Thyroid gland (tissue), 4 donors: ENCODE results near the gene PEPD. TPM values are rescaled to one million over a fixed set of nuclear protein-coding genes. Genes with fewer than 3 reads are reported as not detected.

ENCODE experiments used
- DNase-seq, 2 donors: peaks; one replicate each; pipeline ENCODE4 v3.0.0-alpha.2; 2019
- H3K27ac ChIP-seq, 3 donors: fragments of 200-600 bp; sonication (generic); 1 replicate in 2 of 3; 2 replicates in 1 of 3; pipeline ENCODE4 v1.5.1; 2016 to 2019; ENCODE audit warnings: mild to moderate bottlenecking in 1 of 3, moderate library complexity in 1 of 3
- H3K27me3 ChIP-seq: fragments of 200-600 bp; sonication (generic); one replicate; pipeline ENCODE4 v1.5.1; 2019
- H3K36me3 ChIP-seq, 2 donors: fragments of 200-600 bp; sonication (generic); one replicate each; pipeline ENCODE4 v1.5.1; 2016 to 2019
- H3K4me1 ChIP-seq, 2 donors: fragments of 200-600 bp; sonication (generic); one replicate each; pipeline ENCODE4 v1.5.1; 2017 to 2019
- H3K4me3 ChIP-seq, 3 donors: fragments of 200-600 bp; sonication (generic); replicated peaks in 1 of 3; 1 replicate in 2 of 3; 2 replicates in 1 of 3; pipeline ENCODE4 v1.5.1; 2016; ENCODE audit warnings: mild to moderate bottlenecking in 1 of 3
- H3K9me3 ChIP-seq: fragments of 200-600 bp; sonication (generic); one replicate; pipeline ENCODE4 v1.5.1; 2017
- POLR2A ChIP-seq, 2 donors: fragments of 450-650 bp; IDR thresholded peaks; one replicate each; pipeline ENCODE4 v1.6.1; 2017; ENCODE audit warnings: antibody characterized with exemption in 2 of 2, mild to moderate bottlenecking in 2 of 2, moderate library complexity in 1 of 2
- WGBS, 2 donors: methylation state at CpG; one replicate each; pipeline ENCODE4 v1.1.5; 2017; 5-methylcytosine and 5-hydroxymethylcytosine counted together
- intact Hi-C: fragments of 100-400 bp; cut with DNase I; formaldehyde crosslinking; loops from one replicate; pipeline ENCODE4 v1.15.1; 2023
- total RNA-seq, 4 donors: library from RNA; depleted of rRNA; stranded (reverse); fragments of >200 nt; gene quantifications; one replicate each; pipeline ENCODE4 v1.2.3, GENCODE V29; 2016
- TF ChIP-seq, protein P1 (sequence below), 6 experiments: fragments of 200-600 bp in 3 of 6; fragments of 450-650 bp in 3 of 6; sonication (generic) in 3 of 6; IDR thresholded peaks; one replicate each; pipeline ENCODE4 v1.5.1; 2016 to 2019; ENCODE audit warnings: antibody characterized with exemption in 6 of 6, mild to moderate bottlenecking in 2 of 6, inconsistent platforms in 1 of 6, moderate library complexity in 1 of 6

PEPD gene
- total RNA-seq, 4 donors from 2014 or later, result 76.8 to 121 (median 102) TPM

DNA sequence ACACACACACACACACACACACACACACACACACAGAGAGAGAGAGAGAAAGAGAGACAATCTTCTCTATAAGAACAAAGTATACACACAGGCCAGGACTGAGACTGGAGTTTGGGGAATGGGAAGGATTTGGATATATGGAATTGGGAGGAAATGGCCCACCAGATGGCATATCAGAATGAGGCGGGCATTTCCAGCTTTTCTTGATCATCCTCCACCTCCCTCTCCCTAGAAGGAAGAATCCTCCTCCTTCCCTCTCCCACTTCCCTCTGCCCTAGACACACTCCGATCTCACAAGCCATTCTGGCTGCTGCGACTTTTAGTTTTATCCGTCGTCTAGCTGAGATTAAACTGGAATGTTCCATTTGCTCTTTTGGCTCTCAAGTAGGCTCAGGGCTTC lies 158.1 kb downstream of the PEPD start:
- intact Hi-C loops, result no loop called here
- TF ChIP-seq POLR2A (IDR thresholded peaks at IDR 0.05), result no peak
- TF ChIP-seq, protein P1, sequence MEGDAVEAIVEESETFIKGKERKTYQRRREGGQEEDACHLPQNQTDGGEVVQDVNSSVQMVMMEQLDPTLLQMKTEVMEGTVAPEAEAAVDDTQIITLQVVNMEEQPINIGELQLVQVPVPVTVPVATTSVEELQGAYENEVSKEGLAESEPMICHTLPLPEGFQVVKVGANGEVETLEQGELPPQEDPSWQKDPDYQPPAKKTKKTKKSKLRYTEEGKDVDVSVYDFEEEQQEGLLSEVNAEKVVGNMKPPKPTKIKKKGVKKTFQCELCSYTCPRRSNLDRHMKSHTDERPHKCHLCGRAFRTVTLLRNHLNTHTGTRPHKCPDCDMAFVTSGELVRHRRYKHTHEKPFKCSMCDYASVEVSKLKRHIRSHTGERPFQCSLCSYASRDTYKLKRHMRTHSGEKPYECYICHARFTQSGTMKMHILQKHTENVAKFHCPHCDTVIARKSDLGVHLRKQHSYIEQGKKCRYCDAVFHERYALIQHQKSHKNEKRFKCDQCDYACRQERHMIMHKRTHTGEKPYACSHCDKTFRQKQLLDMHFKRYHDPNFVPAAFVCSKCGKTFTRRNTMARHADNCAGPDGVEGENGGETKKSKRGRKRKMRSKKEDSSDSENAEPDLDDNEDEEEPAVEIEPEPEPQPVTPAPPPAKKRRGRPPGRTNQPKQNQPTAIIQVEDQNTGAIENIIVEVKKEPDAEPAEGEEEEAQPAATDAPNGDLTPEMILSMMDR (IDR thresholded peaks at IDR 0.05), result no peak
- 85 to 91% methylated on average over 5 of the region's 5 CpGs for WGBS, 2 donors

DNA sequence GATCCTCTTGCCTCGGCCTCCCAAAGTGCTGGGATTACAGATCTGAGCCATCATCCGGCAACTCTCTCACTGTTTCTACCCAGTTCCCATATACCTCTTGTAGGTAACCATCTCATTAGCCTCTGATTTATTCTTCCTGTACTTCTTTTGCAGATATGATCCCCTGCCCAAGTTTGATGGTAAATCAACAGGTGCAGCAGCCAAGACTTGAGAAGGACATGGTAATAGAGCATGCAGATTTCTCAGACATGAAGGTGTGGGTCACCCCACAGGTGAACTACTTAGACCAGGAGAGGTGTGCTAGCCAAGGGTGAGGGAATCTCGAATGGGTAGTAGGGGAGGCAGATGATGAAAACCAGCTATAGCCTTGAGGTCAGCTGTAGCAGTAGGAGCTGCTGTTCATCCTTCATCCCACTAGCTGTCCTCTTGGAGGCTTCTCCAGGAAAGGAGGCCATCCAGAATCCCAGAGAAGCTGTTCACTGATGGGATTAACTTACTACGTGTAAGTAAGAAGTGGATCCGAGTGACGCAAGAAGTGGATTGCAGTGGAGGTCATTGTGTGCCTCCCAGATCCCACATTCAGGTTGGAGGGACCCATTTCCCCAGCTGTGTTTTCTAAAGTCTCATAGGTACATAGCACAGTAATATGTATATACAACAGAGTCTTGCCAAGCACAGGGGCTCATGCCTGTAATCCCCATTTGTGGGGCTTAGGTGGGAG lies 158.9 kb downstream of the PEPD start:
- DNase-seq, result no peak
- 92% methylated on average over 6 of the region's 6 CpGs for WGBS, 2 donors
- intact Hi-C loops, result no loop called here

More for the DNA sequence above, 158.1 kb downstream of the PEPD start:
- Histone ChIP-seq H3K4me3 (no peak overlapping the region), H3K27me3 (no peaks in the 10 kb centered on the region), H3K27ac (no peak overlapping the region), H3K4me1 (no peaks in the 10 kb centered on the region), H3K9me3 (no peaks in the 10 kb centered on the region), H3K36me3 (no peaks in the 10 kb centered on the region)
- no peak for DNase-seq

DNA sequence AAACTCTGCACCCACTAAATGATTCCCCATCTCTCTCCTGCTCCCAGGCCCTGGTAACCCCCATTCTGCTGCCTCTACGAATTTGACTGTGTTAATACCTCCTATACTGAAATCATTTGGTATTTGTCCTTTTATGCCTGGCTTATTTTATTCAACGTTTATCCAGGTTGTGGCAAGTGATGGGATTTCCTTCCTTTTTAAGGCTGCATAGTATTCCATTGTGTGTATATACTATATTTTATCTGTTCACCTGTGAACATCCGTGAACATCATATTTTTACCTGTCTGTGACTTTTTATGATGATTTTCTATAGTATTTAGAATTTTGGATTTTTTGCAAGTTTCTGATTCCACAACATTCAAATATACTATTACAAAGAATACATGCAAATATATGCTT lies 162.0 kb downstream of the PEPD start:
- TF ChIP-seq, protein P1 (IDR thresholded peaks at IDR 0.05), result no peak
- no peak for TF ChIP-seq POLR2A (IDR thresholded peaks at IDR 0.05)
- Histone ChIP-seq H3K27me3 (no peaks in the 10 kb centered on the region), H3K9me3 (no peaks in the 10 kb centered on the region), H3K4me3 (no peak overlapping the region), H3K4me1 (no peaks in the 10 kb centered on the region), H3K36me3 (no peaks in the 10 kb centered on the region), H3K27ac (no peak overlapping the region)
- intact Hi-C loops, result no loop called here
- WGBS, 2 donors, result 86 to 88% methylated on average over 3 of the region's 3 CpGs
- DNase-seq, result no peak

More for the DNA sequence above, 158.9 kb downstream of the PEPD start:
- Histone ChIP-seq H3K27ac (no peak overlapping the region), H3K9me3 (no peaks in the 10 kb centered on the region), H3K4me1 (no peaks in the 10 kb centered on the region), H3K27me3 (no peaks in the 10 kb centered on the region), H3K36me3 (no peaks in the 10 kb centered on the region), H3K4me3 (no peak overlapping the region)
- no peak for TF ChIP-seq POLR2A (IDR thresholded peaks at IDR 0.05)
- TF ChIP-seq, protein P1 (IDR thresholded peaks at IDR 0.05), result no peak

DNA sequence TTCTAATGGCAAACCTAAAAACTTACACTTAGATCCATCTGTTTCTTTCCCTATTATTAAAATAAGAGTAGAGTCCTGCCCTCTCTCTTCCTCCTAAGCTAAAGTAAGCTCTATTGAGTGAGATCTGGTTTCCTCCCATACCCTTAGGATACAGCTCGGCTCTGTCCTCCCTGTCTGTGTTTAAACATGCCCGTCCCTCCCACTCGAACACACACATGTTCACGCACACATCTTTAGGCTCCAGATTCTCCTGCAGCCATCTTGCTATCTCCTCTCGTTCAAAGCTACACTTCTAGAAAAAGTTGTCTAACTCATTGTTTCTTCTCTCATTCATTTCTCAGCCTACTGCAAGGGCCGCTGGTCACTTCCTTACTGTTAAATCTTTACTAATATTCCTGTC lies 163.2 kb downstream of the PEPD start:
- Histone ChIP-seq H3K36me3 (no peaks in the 10 kb centered on the region), H3K9me3 (no peaks in the 10 kb centered on the region), H3K27me3 (no peaks in the 10 kb centered on the region), H3K27ac (no peak overlapping the region), H3K4me3 (no peak overlapping the region), H3K4me1 (no peaks in the 10 kb centered on the region)
- TF ChIP-seq, protein P1 (IDR thresholded peaks at IDR 0.05), result no peak
- no peak for TF ChIP-seq POLR2A (IDR thresholded peaks at IDR 0.05)
- WGBS, 2 donors, result 90 to 92% methylated on average over 6 of the region's 6 CpGs
- DNase-seq, result no peak
- intact Hi-C loops, result no loop called here

DNA sequence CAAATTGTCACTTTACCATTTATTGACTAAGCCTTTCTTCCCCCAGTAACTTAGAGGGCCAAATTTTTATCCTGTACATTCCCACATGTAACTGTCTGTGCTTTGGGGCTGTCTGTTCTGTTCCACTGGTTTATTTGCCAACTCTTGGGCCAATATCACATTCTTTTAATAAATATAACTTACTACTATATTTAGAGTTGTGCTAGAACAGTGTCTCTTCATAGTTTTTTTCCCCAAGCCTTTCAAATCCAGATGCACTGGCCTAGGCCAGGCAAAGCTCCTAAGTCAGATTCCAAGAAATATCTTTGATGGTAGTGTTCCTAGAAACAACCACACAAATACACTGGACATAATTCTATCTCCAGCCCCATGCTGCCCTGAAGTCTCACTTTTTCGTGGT lies 164.0 kb downstream of the PEPD start:
- 57 to 67% methylated on average over 1 of the region's 1 CpG for WGBS, 2 donors
- TF ChIP-seq, protein P1 (IDR thresholded peaks at IDR 0.05), result no peak
- TF ChIP-seq POLR2A (IDR thresholded peaks at IDR 0.05), result no peak
- Histone ChIP-seq H3K36me3 (no peaks in the 10 kb centered on the region), H3K27me3 (no peaks in the 10 kb centered on the region), H3K27ac (no peak overlapping the region), H3K4me1 (no peaks in the 10 kb centered on the region), H3K4me3 (no peak overlapping the region), H3K9me3 (no peaks in the 10 kb centered on the region)
- intact Hi-C loops, result no loop called here
- no peak for DNase-seq
